GM18870 (cell line): ENCODE measurements around the gene MOB3B.

ENCODE experiments used
- ATAC-seq: cut with Tn5 transposase; IDR thresholded peaks from one replicate; pipeline ENCODE4 v1.9.1; 2021; ENCODE audit warnings: moderate library complexity; ENCODE audit not compliant: unreplicated experiment

Gene MOB3B

GRCh38 chr9:27394154-27394825 is 135.3 kb downstream of the MOB3B start:
- no peak for ATAC-seq

- ATAC-seq, result no peak
These were observed 136.4 kb downstream of the MOB3B start for GRCh38 chr9:27393054-27393846.

- ATAC-seq, result no peak
These were observed 137.2 kb downstream of the MOB3B start for GRCh38 chr9:27392451-27392850.

GRCh38 chr9:27391040-27391895 is 138.3 kb downstream of the MOB3B start:
- no peak for ATAC-seq

- ATAC-seq, result no peak
These were observed 141.5 kb downstream of the MOB3B start for GRCh38 chr9:27388150-27388549.

- ATAC-seq, result no peak
These were observed 141.9 kb downstream of the MOB3B start for GRCh38 chr9:27387722-27388121.

GRCh38 chr9:27386571-27387091 is 143.0 kb downstream of the MOB3B start:
- ATAC-seq, result no peak

GRCh38 chr9:27385606-27386322 is 143.8 kb downstream of the MOB3B start:
- no peak for ATAC-seq

- ATAC-seq, result no peak
These were observed 145.2 kb downstream of the MOB3B start for GRCh38 chr9:27384262-27385014.

- ATAC-seq, result no peak
These were observed 146.1 kb downstream of the MOB3B start for GRCh38 chr9:27383524-27383923.

GRCh38 chr9:27382975-27383374 is 146.6 kb downstream of the MOB3B start:
- ATAC-seq, result no peak

GRCh38 chr9:27382308-27382707 is 147.3 kb downstream of the MOB3B start:
- no peak for ATAC-seq

- ATAC-seq, result peak; percentile 27
These were observed 150.0 kb downstream of the MOB3B start for GRCh38 chr9:27379311-27380251.

GRCh38 chr9:27377811-27378456 is 151.7 kb downstream of the MOB3B start:
- peak; percentile 90 for ATAC-seq

- ATAC-seq, result peak; percentile 19
These were observed 152.3 kb downstream of the MOB3B start for GRCh38 chr9:27377147-27377807.

GRCh38 chr9:27373851-27374250 is 155.8 kb downstream of the MOB3B start:
- ATAC-seq, result no peak

GRCh38 chr9:27372615-27373014 is 157.0 kb downstream of the MOB3B start:
- ATAC-seq, result no peak

- no peak for ATAC-seq
These were observed 158.2 kb downstream of the MOB3B start for GRCh38 chr9:27371382-27371781.
